Hepatic stellate cell (primary cell): ENCODE results near the gene DUSP2.

Experiments used
- DNase-seq: peaks from one replicate; pipeline ENCODE4 v3.0.0; 2011; ENCODE audit warnings: low spot score

Gene DUSP2

GRCh38 chr2:96131152-96131812 lies 14.0 kb downstream of the DUSP2 start:
- no peak for DNase-seq

GRCh38 chr2:96130483-96130882 lies 14.8 kb downstream of the DUSP2 start:
- no peak for DNase-seq

- DNase-seq: no peak
Measured at GRCh38 chr2:96129528-96130120, 15.6 kb downstream of the DUSP2 start.

- no peak for DNase-seq
Measured at GRCh38 chr2:96128456-96128855, 16.8 kb downstream of the DUSP2 start.

GRCh38 chr2:96124406-96125265 lies 20.6 kb downstream of the DUSP2 start:
- no peak for DNase-seq

GRCh38 chr2:96123936-96124335 lies 21.3 kb downstream of the DUSP2 start:
- no peak for DNase-seq

- DNase-seq: no peak
Measured at GRCh38 chr2:96123290-96123689, 21.9 kb downstream of the DUSP2 start.

- DNase-seq: no peak
Measured at GRCh38 chr2:96122391-96122790, 22.8 kb downstream of the DUSP2 start.

GRCh38 chr2:96121414-96121813 lies 23.8 kb downstream of the DUSP2 start:
- DNase-seq: no peak

GRCh38 chr2:96120991-96121390 lies 24.2 kb downstream of the DUSP2 start:
- DNase-seq: no peak

GRCh38 chr2:96120091-96120720 lies 25.0 kb downstream of the DUSP2 start:
- no peak for DNase-seq

GRCh38 chr2:96119389-96119751 lies 25.9 kb downstream of the DUSP2 start:
- DNase-seq: no peak

GRCh38 chr2:96118698-96119388 lies 26.4 kb downstream of the DUSP2 start:
- DNase-seq: no peak

- DNase-seq: no peak
Measured at GRCh38 chr2:96117701-96118588, 27.3 kb downstream of the DUSP2 start.

GRCh38 chr2:96116879-96117533 lies 28.2 kb downstream of the DUSP2 start:
- peak; percentile 92 for DNase-seq

GRCh38 chr2:96116424-96116878 lies 28.8 kb downstream of the DUSP2 start, which contains the start of gene ADRA2B:
TSS of gene ADRA2B (minus strand) at chr2:96116571. CDS start at chr2:96116149, 422 bp downstream.
- no peak for DNase-seq

GRCh38 chr2:96115631-96116423 lies 29.4 kb downstream of the DUSP2 start:
- DNase-seq: no peak

- no peak for DNase-seq
Measured at GRCh38 chr2:96114903-96115581, 30.2 kb downstream of the DUSP2 start.

GRCh38 chr2:96114546-96114902 lies 30.7 kb downstream of the DUSP2 start:
- no peak for DNase-seq
